Psoas muscle (tissue), 8 donors: ENCODE data around the gene MXD4. TPM values are rescaled to one million over a fixed set of nuclear protein-coding genes. Genes with fewer than 3 reads are reported as not detected.
A peak's percentile ranks its signal among the peaks of the same experiment; 100 is the strongest.

Experiments
- ATAC-seq, 4 donors: fragments of 200-7000 bp; cut with Tn5 transposase; one replicate each; pipeline ENCODE4 v1.9.1; 2020; ENCODE audit warnings: moderate library complexity in 3 of 4, mild to moderate bottlenecking in 2 of 4
- DNase-seq, 2 donors: peaks; one replicate each; pipeline ENCODE4 v3.0.0-alpha.2; 2020
- H3K27ac ChIP-seq: fragments of 200-600 bp; one replicate; pipeline ENCODE4 v1.8.0; 2022
- H3K27me3 ChIP-seq, 3 donors: fragments of 200-600 bp in 1 of 3; one replicate each; pipeline versions ENCODE4 v1.6.1 to v1.8.0; 2013 to 2022; ENCODE audit warnings: low read length in 2 of 3, mild to moderate bottlenecking in 2 of 3, moderate library complexity in 1 of 3; ENCODE audit not compliant: insufficient read depth in 3 of 3
- H3K36me3 ChIP-seq, 2 donors: fragments of 200-600 bp in 1 of 2; one replicate each; pipeline versions ENCODE4 v1.6.1 to v1.8.0; 2013 to 2022; ENCODE audit warnings: low read depth in 1 of 2, mild to moderate bottlenecking in 1 of 2, moderate library complexity in 1 of 2; ENCODE audit not compliant: insufficient read depth in 1 of 2
- H3K4me1 ChIP-seq: fragments of 200-600 bp; one replicate; pipeline ENCODE4 v1.8.0; 2022
- H3K4me3 ChIP-seq: fragments of 200-600 bp; one replicate; pipeline ENCODE4 v1.8.0; 2022; ENCODE audit warnings: mild to moderate bottlenecking
- H3K9me3 ChIP-seq: fragments of 200-600 bp; one replicate; pipeline ENCODE4 v1.8.0; 2022
- WGBS, 3 donors: extraction: QIAGEN DNeasy Blood & Tissue Kit; methylation state at CpG; one replicate each; pipeline versions ENCODE4 v1.1.6 to v1.1.7; 2013; 5-methylcytosine and 5-hydroxymethylcytosine counted together
- intact Hi-C, 2 donors: fragments of 100-400 bp; cut with DNase I; formaldehyde crosslinking; loops; one replicate each; pipeline versions ENCODE4 v1.11.0 to v1.14.2; 2022
- polyA plus RNA-seq, 3 donors: library from polyadenylated mRNA; stranded (reverse); fragments of 200-250 nt; gene quantifications; one replicate each; pipeline ENCODE4 v1.2.3, GENCODE V29; 2013
- total RNA-seq, 4 donors: library from RNA; stranded (reverse); fragmentation: NEBNext Ultra II Directional in 2 of 4; extraction: Animal tissue kit (Norgen Biotek cat#: 25700) in 2 of 4; gene quantifications; one replicate each; pipeline versions ENCODE4 v1.2.1 to v1.2.4, GENCODE V29; 2021 to 2023
- TF ChIP-seq, protein P1 (sequence below): fragments of 200-600 bp; IDR thresholded peaks from one replicate; pipeline ENCODE4 v1.8.0; 2022; ENCODE audit warnings: antibody characterized with exemption
- donor health status: healthy with polysubstance abuse.
- donor health status: DM: no; HTN: no; CAD: no; lungs with moderate emphysema.
- donor health status: Bipolar disorder and iron deficiency.
- donor health status: healthy.
- donor health status: DM: yes; HTN: yes; CAD: no.
- donor health status: DM: no; HTN: no; CAD: no.
- donor health status: DM: no; HTN: no; CAD: no.
- donor health status: DM: yes; HTN: yes; CAD: no.

Gene MXD4
- total and polyA plus RNA-seq, 7 donors = 15.4 to 36.7 (median 29.9) TPM

DNA sequence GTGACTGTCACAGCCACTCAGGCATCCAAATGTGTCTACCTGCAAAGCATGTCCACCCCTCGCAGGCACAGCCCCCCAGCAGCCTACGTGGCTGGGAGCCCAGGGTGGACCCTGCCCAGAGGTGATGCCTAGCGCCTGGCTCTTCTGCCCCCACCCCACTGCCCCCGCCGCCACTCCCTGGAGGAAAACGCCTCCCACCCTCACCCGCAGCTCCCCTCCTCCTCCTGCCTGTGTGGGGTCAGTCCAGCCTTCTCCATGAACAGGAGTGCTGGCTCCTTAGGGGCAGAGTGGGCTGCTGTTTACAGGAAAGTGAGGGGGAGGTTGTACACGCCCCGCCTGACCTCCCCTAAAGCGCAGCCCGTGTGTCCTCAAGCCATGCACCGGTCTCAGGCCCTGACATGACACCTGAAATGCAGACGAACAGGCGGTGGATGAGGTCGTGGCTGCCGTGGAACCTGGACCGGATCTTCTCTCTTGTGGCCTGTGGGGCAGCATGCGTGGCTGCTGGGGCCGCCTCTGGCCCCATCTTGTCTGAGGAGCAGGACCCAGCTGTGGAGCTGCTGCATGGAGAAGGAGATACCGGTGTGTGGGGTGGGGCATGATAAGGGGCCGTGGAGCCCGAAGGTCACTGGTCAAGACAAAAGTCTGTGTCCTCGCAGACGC, 11.9 kb upstream of the MXD4 start:
- Histone ChIP-seq H3K9me3 (no peaks in the 10 kb centered on the region), H3K27ac (no peak overlapping the region), H3K4me1 (peaks cover 26% of the 10 kb centered on the region), H3K27me3 (no peaks in the 10 kb centered on the region), H3K4me3 (no peak overlapping the region), H3K36me3 (no peaks in the 10 kb centered on the region)
- ATAC-seq = no peak
- WGBS, 3 donors = 78 to 86% (median 84%) methylated on average over 24 of the region's 24 CpGs
- DNase-seq = peak; percentile 8 to 40
- TF ChIP-seq, protein P1, sequence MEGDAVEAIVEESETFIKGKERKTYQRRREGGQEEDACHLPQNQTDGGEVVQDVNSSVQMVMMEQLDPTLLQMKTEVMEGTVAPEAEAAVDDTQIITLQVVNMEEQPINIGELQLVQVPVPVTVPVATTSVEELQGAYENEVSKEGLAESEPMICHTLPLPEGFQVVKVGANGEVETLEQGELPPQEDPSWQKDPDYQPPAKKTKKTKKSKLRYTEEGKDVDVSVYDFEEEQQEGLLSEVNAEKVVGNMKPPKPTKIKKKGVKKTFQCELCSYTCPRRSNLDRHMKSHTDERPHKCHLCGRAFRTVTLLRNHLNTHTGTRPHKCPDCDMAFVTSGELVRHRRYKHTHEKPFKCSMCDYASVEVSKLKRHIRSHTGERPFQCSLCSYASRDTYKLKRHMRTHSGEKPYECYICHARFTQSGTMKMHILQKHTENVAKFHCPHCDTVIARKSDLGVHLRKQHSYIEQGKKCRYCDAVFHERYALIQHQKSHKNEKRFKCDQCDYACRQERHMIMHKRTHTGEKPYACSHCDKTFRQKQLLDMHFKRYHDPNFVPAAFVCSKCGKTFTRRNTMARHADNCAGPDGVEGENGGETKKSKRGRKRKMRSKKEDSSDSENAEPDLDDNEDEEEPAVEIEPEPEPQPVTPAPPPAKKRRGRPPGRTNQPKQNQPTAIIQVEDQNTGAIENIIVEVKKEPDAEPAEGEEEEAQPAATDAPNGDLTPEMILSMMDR = no peak
- intact Hi-C loops = no loop called here

DNA sequence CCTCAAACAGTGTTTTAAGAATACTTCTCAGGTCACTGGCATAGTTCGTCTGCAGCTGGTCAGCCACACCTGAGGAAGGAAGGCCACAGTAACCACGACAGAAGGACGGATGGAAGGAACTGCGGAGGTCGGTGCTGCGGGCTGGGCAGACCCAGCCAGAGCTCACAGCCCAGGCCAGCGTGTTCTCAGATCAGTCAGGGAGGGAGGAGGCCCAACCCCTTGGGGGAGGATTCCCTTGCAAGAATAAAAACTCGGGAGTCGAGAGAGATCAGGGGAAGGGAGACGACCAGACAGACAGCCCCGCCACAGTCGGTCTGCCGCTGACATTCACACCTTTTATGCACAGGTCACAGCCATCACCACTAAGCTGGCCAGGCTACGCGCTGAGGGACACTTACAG, 11.3 kb upstream of the MXD4 start:
- 80 to 89% (median 86%) methylated on average over 14 to 15 of the region's 15 CpGs for WGBS, 3 donors
- DNase-seq (no peak), ATAC-seq (no peak)
- no peaks in the 10 kb centered on the region for H3K9me3 ChIP-seq
- peaks cover 32% of the 10 kb centered on the region for H3K4me1 ChIP-seq
- no peak overlapping the region for H3K27ac ChIP-seq
- H3K27me3 ChIP-seq = no peaks in the 10 kb centered on the region
- no peak overlapping the region for H3K4me3 ChIP-seq
- no peaks in the 10 kb centered on the region for H3K36me3 ChIP-seq
- intact Hi-C loops = no loop called here
- TF ChIP-seq, protein P1 = no peak

DNA sequence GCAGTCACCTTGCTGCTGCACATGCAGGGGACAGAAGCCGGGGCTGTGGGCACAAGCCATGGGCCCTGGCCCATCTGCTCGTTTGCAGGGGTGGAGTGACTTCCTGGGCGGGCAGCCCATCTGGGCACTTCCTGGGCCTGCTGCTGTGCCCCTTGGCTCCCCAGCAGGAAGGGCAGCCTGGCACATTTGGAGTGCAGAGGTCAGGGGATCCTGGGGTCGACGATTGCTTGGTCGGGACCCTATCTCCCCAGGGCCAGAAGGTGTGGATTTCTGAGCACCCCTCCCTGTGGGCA, 10.9 kb upstream of the MXD4 start:
- ATAC-seq (no peak), DNase-seq (no peak)
- TF ChIP-seq, protein P1 = no peak
- intact Hi-C loops = no loop called here
- Histone ChIP-seq H3K27me3 (no peaks in the 10 kb centered on the region), H3K9me3 (no peaks in the 10 kb centered on the region), H3K4me3 (no peak overlapping the region), H3K4me1 (peaks cover 32% of the 10 kb centered on the region), H3K27ac (no peak overlapping the region), H3K36me3 (no peaks in the 10 kb centered on the region)
- WGBS, 3 donors = 81 to 92% (median 87%) methylated on average over 6 of the region's 6 CpGs

DNA sequence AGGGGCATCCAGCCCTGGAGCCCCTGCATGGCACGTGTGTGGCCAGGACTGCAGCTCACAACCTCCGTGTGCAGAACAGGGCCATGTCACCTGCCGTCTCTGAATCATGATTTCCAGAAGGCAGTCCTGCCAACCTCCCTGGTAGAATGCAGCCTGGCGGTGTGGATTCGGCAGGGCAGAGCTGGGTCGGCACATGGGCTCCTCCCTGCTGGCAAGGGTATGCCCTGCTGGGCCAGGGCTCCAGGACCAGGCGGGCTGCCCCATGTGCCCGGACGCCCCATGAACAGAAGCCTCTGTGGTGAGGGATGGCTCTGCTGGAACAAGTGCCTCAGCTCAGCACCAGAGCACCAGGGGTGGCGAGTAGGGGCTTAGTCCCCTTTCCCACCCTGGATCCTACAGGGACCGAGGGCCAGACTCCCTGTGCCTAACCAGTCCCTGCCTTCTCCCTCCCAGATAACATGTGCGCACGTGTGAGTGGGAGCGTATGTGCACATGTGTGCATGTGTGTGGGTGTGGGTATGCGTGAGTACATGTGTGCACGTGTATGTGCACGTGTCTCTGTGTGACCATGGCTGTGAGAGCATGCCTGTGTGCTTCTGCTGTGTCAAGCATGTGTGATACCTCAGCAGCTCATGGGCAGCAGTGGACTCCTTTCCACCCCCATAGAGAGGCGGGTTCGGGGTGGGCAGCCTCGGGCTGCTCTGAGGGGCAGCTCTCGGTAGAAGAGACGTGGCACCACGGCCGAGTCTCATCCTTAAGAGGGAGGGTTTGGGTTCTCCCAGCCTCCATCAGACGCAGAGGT, 10.3 kb upstream of the MXD4 start:
- H3K9me3 ChIP-seq = no peaks in the 10 kb centered on the region
- DNase-seq (peak; percentile 20 to 59), ATAC-seq (peak; percentile 50 to 65 (median 56))
- H3K4me1 ChIP-seq = peaks cover 32% of the 10 kb centered on the region
- intact Hi-C loops = no loop called here
- H3K36me3 ChIP-seq = no peaks in the 10 kb centered on the region
- TF ChIP-seq, protein P1 = no peak
- H3K27ac ChIP-seq = no peak overlapping the region
- no peaks in the 10 kb centered on the region for H3K27me3 ChIP-seq
- no peak overlapping the region for H3K4me3 ChIP-seq
- 71 to 78% (median 73%) methylated on average over 24 to 25 of the region's 25 CpGs for WGBS, 3 donors
